ENCODE results near the gene POLR2H. TPM values are rescaled to one million over a fixed set of nuclear protein-coding genes. Genes with fewer than 3 reads are reported as not detected.
A peak's percentile ranks its signal among the peaks of the same experiment; 100 is the strongest.

Gene POLR2H
- total RNA-seq, 1 experiment from 2014 or later = 156 TPM

DNA sequence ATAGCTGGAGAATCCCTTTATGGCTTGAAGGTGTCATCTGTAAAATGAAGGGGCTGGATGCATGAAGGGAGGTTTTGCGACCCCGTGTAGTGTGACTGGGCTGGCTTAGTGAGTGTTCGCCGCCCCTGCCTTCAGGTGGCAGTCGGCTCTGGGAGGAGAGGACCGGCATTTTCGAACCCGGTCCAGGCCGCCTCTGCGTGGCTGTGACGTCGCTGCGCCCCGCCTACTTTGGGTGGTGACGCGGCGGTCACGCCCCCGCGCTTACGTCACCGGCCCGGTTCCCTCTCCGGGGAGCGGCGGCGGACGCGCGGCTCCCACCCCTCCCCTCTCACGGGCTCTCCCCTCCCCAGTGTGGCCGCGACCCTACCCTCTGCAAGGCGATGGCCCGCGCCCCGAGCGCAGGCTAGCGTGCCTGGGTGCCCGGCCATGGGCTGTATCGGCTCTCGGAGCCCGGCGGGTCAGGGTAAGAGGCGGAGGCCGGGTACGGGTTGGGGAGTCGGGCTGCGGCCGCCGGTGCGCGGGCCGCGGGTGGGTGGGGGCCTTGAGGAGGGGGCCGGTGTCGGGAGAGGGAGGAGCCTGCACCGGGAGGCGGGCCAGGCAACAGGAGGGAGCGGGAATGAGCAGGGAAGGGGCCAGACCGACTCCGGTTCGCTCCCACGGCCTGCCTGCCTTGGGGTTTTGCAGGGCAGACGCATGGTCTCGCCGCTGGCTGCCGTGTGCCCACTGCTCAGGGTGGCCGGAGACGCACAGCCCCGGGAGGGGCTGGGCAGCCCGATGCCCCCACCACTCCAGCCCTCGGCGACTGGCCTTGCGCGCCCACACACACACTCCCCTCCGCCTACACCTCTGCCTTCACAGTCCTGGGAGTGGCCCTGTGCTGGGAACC, 25.6 kb upstream of the POLR2H start:
- no peaks in the 10 kb centered on the region for H3K9me3 ChIP-seq (ENCODE audit: control insufficient read depth, insufficient read depth, low read depth, low read length)
- in situ Hi-C loops (cut with HindIII; ENCODE audit: low pct_unique_long_range_greater_than_20kb, low sequenced_read_pairs) (no loop called here), intact Hi-C loops (cut with micrococcal nuclease; ENCODE audit: unreplicated experiment) (no loop called here)
- DNase-seq (ENCODE audit: low read depth, low spot score) (no peak), ATAC-seq (peak; percentile 79)
- peak; percentile 96 for TF ChIP-seq POLR2AphosphoS5 (IDR thresholded peaks at IDR 0.05; ENCODE audit: low read depth, low read length)
- peak; percentile 96; the same call in 1 of the 2 replicates for TF ChIP-seq SIN3A (IDR thresholded peaks at IDR 0.05; ENCODE audit: borderline replicate concordance, insufficient read depth, low read depth, low read length)
- TF ChIP-seq, protein P1, sequence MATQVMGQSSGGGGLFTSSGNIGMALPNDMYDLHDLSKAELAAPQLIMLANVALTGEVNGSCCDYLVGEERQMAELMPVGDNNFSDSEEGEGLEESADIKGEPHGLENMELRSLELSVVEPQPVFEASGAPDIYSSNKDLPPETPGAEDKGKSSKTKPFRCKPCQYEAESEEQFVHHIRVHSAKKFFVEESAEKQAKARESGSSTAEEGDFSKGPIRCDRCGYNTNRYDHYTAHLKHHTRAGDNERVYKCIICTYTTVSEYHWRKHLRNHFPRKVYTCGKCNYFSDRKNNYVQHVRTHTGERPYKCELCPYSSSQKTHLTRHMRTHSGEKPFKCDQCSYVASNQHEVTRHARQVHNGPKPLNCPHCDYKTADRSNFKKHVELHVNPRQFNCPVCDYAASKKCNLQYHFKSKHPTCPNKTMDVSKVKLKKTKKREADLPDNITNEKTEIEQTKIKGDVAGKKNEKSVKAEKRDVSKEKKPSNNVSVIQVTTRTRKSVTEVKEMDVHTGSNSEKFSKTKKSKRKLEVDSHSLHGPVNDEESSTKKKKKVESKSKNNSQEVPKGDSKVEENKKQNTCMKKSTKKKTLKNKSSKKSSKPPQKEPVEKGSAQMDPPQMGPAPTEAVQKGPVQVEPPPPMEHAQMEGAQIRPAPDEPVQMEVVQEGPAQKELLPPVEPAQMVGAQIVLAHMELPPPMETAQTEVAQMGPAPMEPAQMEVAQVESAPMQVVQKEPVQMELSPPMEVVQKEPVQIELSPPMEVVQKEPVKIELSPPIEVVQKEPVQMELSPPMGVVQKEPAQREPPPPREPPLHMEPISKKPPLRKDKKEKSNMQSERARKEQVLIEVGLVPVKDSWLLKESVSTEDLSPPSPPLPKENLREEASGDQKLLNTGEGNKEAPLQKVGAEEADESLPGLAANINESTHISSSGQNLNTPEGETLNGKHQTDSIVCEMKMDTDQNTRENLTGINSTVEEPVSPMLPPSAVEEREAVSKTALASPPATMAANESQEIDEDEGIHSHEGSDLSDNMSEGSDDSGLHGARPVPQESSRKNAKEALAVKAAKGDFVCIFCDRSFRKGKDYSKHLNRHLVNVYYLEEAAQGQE (IDR thresholded peaks at IDR 0.05; ENCODE audit: insufficient read depth in 1 of 2, low read depth in 2 of 2, low read length in 1 of 2) = peak in 1 of 2 experiments; percentile 61; a peak in 1 of 4 replicates
- no peak for TF ChIP-seq TCF7L2 (IDR thresholded peaks at IDR 0.05; ENCODE audit: low read depth, low read length)
- TF ChIP-seq, protein P2, sequence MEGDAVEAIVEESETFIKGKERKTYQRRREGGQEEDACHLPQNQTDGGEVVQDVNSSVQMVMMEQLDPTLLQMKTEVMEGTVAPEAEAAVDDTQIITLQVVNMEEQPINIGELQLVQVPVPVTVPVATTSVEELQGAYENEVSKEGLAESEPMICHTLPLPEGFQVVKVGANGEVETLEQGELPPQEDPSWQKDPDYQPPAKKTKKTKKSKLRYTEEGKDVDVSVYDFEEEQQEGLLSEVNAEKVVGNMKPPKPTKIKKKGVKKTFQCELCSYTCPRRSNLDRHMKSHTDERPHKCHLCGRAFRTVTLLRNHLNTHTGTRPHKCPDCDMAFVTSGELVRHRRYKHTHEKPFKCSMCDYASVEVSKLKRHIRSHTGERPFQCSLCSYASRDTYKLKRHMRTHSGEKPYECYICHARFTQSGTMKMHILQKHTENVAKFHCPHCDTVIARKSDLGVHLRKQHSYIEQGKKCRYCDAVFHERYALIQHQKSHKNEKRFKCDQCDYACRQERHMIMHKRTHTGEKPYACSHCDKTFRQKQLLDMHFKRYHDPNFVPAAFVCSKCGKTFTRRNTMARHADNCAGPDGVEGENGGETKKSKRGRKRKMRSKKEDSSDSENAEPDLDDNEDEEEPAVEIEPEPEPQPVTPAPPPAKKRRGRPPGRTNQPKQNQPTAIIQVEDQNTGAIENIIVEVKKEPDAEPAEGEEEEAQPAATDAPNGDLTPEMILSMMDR (IDR thresholded peaks at IDR 0.05) = no peak
- peak overlapping the region; percentile 92 for H3K27ac ChIP-seq (ENCODE audit: low read length)
- H3K4me3 ChIP-seq (ENCODE audit: low read depth in 2 of 2, low read length in 2 of 2) = peak overlapping the region; percentile 53 to 80
- no peaks in the 10 kb centered on the region for H3K27me3 ChIP-seq (ENCODE audit: control insufficient read depth, insufficient read depth, low read length)
- POLR2A ChIA-PET = no interaction called here
- BruUV-seq (replicated peaks) = no TSS peak
- H3K4me1 ChIP-seq (ENCODE audit: control insufficient read depth, insufficient read depth, low read length) = peaks cover 58% of the 10 kb centered on the region
- CTCF ChIA-PET = no interaction called here
- 0 out of 2 replicates have a peak, but pooled peaks cover 11% of the 10 kb centered on the region for H3K36me3 ChIP-seq (ENCODE audit: control insufficient read depth, insufficient read depth, low read length)

DNA sequence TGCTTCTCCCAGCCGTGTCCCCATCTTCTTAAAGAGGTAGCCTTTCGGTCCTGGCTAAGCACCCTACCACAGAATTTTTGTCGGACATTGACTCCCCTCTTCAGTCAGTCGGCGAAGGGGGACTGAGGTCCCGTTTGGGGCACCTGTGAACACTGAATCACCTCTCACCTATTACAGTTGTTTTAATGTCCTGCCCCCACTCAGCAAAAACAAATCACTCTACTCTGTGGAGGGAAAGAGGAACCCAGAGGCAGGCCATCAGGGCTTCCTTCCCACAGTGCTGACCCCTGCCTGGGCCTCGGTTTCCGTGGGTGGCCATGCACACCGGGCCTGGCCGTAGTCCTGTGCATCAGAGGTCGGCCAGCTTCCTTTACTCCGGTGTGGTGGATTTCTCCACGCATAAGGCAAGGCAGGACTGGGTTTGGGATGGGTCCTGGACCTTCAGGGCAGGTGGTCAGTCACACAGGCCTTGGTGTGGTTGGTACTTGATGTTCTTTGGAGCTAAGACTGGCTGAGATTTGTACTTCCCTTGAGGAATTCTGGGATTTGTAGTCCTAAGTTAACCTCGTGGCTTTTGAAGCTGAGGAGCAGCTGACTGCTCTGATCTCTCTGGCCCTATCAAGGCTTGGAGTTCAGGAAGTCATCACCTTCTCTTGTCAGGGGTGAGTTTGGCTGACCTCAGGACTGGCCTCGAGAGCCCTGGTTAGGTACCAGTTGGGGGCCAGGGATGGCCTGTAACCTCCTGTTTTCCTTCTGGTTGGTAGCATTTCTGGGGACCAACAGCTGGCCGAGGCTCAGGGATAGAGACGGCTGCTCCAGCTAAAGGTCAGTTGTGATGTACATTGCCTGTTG, 24.7 kb upstream of the POLR2H start:
- Histone ChIP-seq H3K36me3 (ENCODE audit: control insufficient read depth, insufficient read depth, low read length) (0 out of 2 replicates have a peak, but pooled peaks cover 3% of the 10 kb centered on the region), H3K27ac (ENCODE audit: low read length) (peak overlapping the region; percentile 92), H3K4me3 (ENCODE audit: low read depth in 2 of 2, low read length in 2 of 2) (peak overlapping the region; percentile 53 to 80), H3K27me3 (ENCODE audit: control insufficient read depth, insufficient read depth, low read length) (no peaks in the 10 kb centered on the region), H3K4me1 (ENCODE audit: control insufficient read depth, insufficient read depth, low read length) (peaks cover 49% of the 10 kb centered on the region), H3K9me3 (ENCODE audit: control insufficient read depth, insufficient read depth, low read depth, low read length) (no peaks in the 10 kb centered on the region)
- in situ Hi-C loops (cut with HindIII; ENCODE audit: low pct_unique_long_range_greater_than_20kb, low sequenced_read_pairs) (no loop called here), intact Hi-C loops (cut with micrococcal nuclease; ENCODE audit: unreplicated experiment) (no loop called here)
- peak; percentile 11; the same call in 1 of the 2 replicates for ATAC-seq
- TF ChIP-seq, protein P2 (IDR thresholded peaks at IDR 0.05) = no peak
- TF ChIP-seq SIN3A (IDR thresholded peaks at IDR 0.05; ENCODE audit: borderline replicate concordance, insufficient read depth, low read depth, low read length) = 0 out of 2 replicates have a peak, but pooled peaks have one; percentile 35
- ChIA-PET CTCF (interaction anchor here (0.9 kb wide), 1 partner anchor 17 kb away, joined by 3 read pairs; no protein-coding TSS in a partner anchor), POLR2A (no interaction called here)
- DNase-seq (ENCODE audit: low read depth, low spot score) = no peak
- BruUV-seq (replicated peaks) = no TSS peak

Data from Panc1 (cell line).